Measurements from ENCODE around the gene FAM32A. TPM values are rescaled to one million over a fixed set of nuclear protein-coding genes. Genes with fewer than 3 reads are reported as not detected.

Gene FAM32A
- total RNA-seq, 2 donors from 2014 or later, result 29.6 to 44.5 TPM

DNA sequence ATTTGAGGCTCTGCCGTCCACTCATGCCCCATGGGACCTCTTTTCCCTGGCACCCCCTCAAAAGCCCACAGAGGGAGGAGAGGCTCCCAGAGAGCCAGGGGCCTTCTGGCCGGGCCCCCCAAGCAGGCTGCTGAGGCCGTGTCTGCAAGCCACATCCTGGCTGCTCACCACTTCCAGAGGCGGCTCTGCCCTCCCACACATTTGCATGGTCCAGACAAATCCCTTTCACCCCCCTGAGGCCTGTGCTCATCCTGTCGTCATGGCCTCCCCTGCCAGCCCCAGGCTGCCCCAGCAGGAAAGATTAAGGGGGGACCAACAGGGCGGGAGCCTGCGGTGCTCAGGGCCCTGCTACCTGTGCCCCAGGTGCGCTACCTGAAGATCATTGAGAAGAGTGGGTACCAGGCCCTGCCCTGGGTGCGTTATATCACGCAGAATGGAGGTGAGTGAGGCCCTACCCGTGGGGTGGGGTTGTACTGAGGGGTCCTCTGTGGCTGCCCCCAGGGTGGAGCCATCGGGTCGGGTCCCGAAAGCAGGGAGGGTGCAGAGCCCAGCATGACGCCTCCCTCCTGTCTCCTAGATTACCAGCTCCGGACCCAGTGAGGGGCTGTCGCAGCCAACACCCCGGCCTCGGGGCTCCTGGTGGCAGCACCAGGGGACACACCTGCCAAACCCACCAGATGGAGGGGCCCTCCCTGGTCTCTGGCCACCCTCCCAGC is 48.8 kb downstream of the FAM32A start:
- Histone ChIP-seq H3K9me3 (no peaks in the 10 kb centered on the region), H3K27me3 (no peaks in the 10 kb centered on the region), H3K27ac (no peak overlapping the region), H3K4me3 (no peak overlapping the region), H3K4me1 (no peaks in the 10 kb centered on the region), H3K36me3 (replicated peaks in 1 of 2; ENCODE audit: insufficient read depth in 1 of 2, low read depth in 2 of 2) (peaks cover 0 to 7% of the 10 kb centered on the region in 2 donors)
- no peak for TF ChIP-seq POLR2A (IDR thresholded peaks at IDR 0.05)
- TF ChIP-seq, protein P1, sequence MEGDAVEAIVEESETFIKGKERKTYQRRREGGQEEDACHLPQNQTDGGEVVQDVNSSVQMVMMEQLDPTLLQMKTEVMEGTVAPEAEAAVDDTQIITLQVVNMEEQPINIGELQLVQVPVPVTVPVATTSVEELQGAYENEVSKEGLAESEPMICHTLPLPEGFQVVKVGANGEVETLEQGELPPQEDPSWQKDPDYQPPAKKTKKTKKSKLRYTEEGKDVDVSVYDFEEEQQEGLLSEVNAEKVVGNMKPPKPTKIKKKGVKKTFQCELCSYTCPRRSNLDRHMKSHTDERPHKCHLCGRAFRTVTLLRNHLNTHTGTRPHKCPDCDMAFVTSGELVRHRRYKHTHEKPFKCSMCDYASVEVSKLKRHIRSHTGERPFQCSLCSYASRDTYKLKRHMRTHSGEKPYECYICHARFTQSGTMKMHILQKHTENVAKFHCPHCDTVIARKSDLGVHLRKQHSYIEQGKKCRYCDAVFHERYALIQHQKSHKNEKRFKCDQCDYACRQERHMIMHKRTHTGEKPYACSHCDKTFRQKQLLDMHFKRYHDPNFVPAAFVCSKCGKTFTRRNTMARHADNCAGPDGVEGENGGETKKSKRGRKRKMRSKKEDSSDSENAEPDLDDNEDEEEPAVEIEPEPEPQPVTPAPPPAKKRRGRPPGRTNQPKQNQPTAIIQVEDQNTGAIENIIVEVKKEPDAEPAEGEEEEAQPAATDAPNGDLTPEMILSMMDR (IDR thresholded peaks at IDR 0.05), result no peak
- no peak for DNase-seq
- ATAC-seq, result no peak
- intact Hi-C loops (cut with DNase I), result no loop called here
- 90 to 92% methylated on average over 13 to 19 of the region's 19 CpGs for WGBS, 2 donors

- Histone ChIP-seq H3K36me3 (replicated peaks in 1 of 2; ENCODE audit: insufficient read depth in 1 of 2, low read depth in 2 of 2) (peaks cover 0 to 4% of the 10 kb centered on the region in 2 donors), H3K4me3 (no peak overlapping the region), H3K4me1 (no peaks in the 10 kb centered on the region), H3K9me3 (no peaks in the 10 kb centered on the region), H3K27me3 (no peaks in the 10 kb centered on the region), H3K27ac (no peak overlapping the region)
- 84 to 88% methylated on average over 31 to 41 of the region's 41 CpGs for WGBS, 2 donors
- ATAC-seq, result no peak
- DNase-seq, result no peak
- no peak for TF ChIP-seq POLR2A (IDR thresholded peaks at IDR 0.05)
- TF ChIP-seq, protein P1 (IDR thresholded peaks at IDR 0.05), result no peak
- intact Hi-C loops (cut with DNase I), result no loop called here
Observed at GRCh38 chr19:16234552-16235445, 49.6 kb downstream of the FAM32A start.

GRCh38 chr19:16235811-16236652 is 50.8 kb downstream of the FAM32A start:
- intact Hi-C loops (cut with DNase I), result no loop called here
- TF ChIP-seq, protein P1 (IDR thresholded peaks at IDR 0.05), result no peak
- TF ChIP-seq POLR2A (IDR thresholded peaks at IDR 0.05), result no peak
- H3K4me3 ChIP-seq, result no peak overlapping the region
- H3K9me3 ChIP-seq, result no peaks in the 10 kb centered on the region
- no peaks in the 10 kb centered on the region for H3K4me1 ChIP-seq
- ATAC-seq (no peak), DNase-seq (no peak)
- H3K27me3 ChIP-seq, result no peaks in the 10 kb centered on the region
- H3K27ac ChIP-seq, result no peak overlapping the region
- WGBS, 2 donors, result 90 to 92% methylated on average over 21 of the region's 21 CpGs
- H3K36me3 ChIP-seq (replicated peaks in 1 of 2; ENCODE audit: insufficient read depth in 1 of 2, low read depth in 2 of 2), result peaks cover 0 to 3% of the 10 kb centered on the region in 2 donors

Small RNA genes within 50 kb of the gene (small RNA-seq; reads per million reads assigned to genes)
- gene RF00017, result not detected

Other genes starting within 250 kb of the FAM32A start
- not detected for gene OR10H4, start 236.4 kb upstream of the FAM32A start, total RNA-seq
- gene TPM4, start 108.9 kb upstream of the FAM32A start, total RNA-seq, result 100 to 1,000 TPM; 162 to 171 TPM
- 10 to 100 TPM; 15.5 to 32.2 TPM for gene RAB8A, start 73.5 kb upstream of the FAM32A start, total RNA-seq
- gene HSH2D, start 41.7 kb upstream of the FAM32A start, total RNA-seq, result 1 to 10 TPM; 3.6 to 9.6 TPM
- gene CIB3, start 11.9 kb upstream of the FAM32A start, total RNA-seq, result not detected
- 10 to 100 TPM; 22.3 to 23.1 TPM for gene AP1M1, start 12.5 kb downstream of the FAM32A start, total RNA-seq
- gene KLF2, start 139.4 kb downstream of the FAM32A start, total RNA-seq, result 10 to 100 TPM; 13.2 to 42.2 TPM

Measured in body of pancreas (tissue), 4 donors.